Smooth muscle cell (in vitro differentiated cells): ENCODE measurements around the gene MAP3K14. TPM values are rescaled to one million over a fixed set of nuclear protein-coding genes. Genes with fewer than 3 reads are reported as not detected.
A peak's percentile ranks its signal among the peaks of the same experiment; 100 is the strongest.
"Not testable (repeated sequence)": the region's sequence is repeated elsewhere in the genome, so short reads cannot be mapped to it uniquely, and the experiment has no call there.

Experiments used
- DNase-seq: peaks from one replicate; lab custom pipeline; 2025; ENCODE audit not compliant: unreplicated experiment; lab: John Stamatoyannopoulos, UW
- H2AFZ ChIP-seq: fragments of 200-600 bp; sonication (generic); 2 replicates; pipeline ENCODE4 v1.6.0; 2016; ENCODE audit warnings: antibody characterized with exemption, low read depth, mild to moderate bottlenecking
- H3F3A ChIP-seq: fragments of 200-600 bp; sonication (generic); 2 replicates; pipeline ENCODE4 v1.6.0; 2017; ENCODE audit warnings: antibody characterized with exemption, low read depth
- H3K27ac ChIP-seq: fragments of 200-600 bp; sonication (generic); 2 replicates; pipeline ENCODE4 v1.5.1; 2016; ENCODE audit warnings: low read depth, mild to moderate bottlenecking
- H3K27me3 ChIP-seq: fragments of 200-600 bp; sonication (generic); 2 replicates; pipeline ENCODE4 v1.6.1; 2016; ENCODE audit warnings: low read depth, mild to moderate bottlenecking
- H3K36me3 ChIP-seq: fragments of 200-600 bp; sonication (generic); 2 replicates; pipeline ENCODE4 v1.5.1; 2016; ENCODE audit warnings: low read depth
- H3K4me1 ChIP-seq: fragments of 200-600 bp; sonication (generic); 2 replicates; pipeline ENCODE4 v1.5.1; 2016; ENCODE audit warnings: low read depth
- H3K4me2 ChIP-seq: fragments of 200-600 bp; sonication (generic); 2 replicates; pipeline ENCODE4 v1.6.0; 2016; ENCODE audit warnings: mild to moderate bottlenecking
- H3K4me3 ChIP-seq: fragments of 200-600 bp; sonication (generic); 2 replicates; pipeline ENCODE4 v1.5.1; 2016; ENCODE audit warnings: mild to moderate bottlenecking
- H3K79me2 ChIP-seq: fragments of 200-600 bp; sonication (generic); 2 replicates; pipeline ENCODE4 v1.6.0; 2016; ENCODE audit warnings: low read depth, mild to moderate bottlenecking
- H3K9ac ChIP-seq: fragments of 200-600 bp; sonication (generic); 2 replicates; pipeline ENCODE4 v1.6.0; 2016; ENCODE audit warnings: low read depth
- H3K9me3 ChIP-seq: fragments of 200-600 bp; sonication (generic); replicated peaks from 2 replicates; pipeline ENCODE4 v1.5.1; 2016; ENCODE audit warnings: low read depth
- H4K20me1 ChIP-seq: fragments of 200-600 bp; sonication (generic); 2 replicates; pipeline ENCODE4 v1.6.0; 2016; ENCODE audit warnings: low read depth
- WGBS: methylation state at CpG from one replicate; pipeline ENCODE4 v1.1.7; 2016; ENCODE audit warnings: low lambda C conversion rate; 5-methylcytosine and 5-hydroxymethylcytosine counted together
- polyA plus RNA-seq: library from polyadenylated mRNA; unstranded; fragments of >200 nt; fragmentation: Nextera tagmentation; extraction: Ambion mirVana; gene quantifications from 2 replicates; pipeline ENCODE4 v1.2.1, GENCODE V29; 2016
- total RNA-seq: library from RNA; depleted of rRNA; stranded (reverse); fragments of >200 nt; gene quantifications from 2 replicates; pipeline ENCODE4 v1.2.3, GENCODE V29; 2014
- TF ChIP-seq, protein P1 (sequence below): fragments of 200-600 bp; sonication (generic); IDR thresholded peaks from 2 replicates; pipeline ENCODE4 v1.5.1; 2017; ENCODE audit warnings: borderline replicate concordance, mild to moderate bottlenecking, antibody characterized with exemption; ENCODE audit not compliant: insufficient read depth, poor library complexity, severe bottlenecking

Gene MAP3K14
- total and polyA plus RNA-seq, 2 experiments from 2014 or later, result 1.7 to 1.8 TPM

DNA sequence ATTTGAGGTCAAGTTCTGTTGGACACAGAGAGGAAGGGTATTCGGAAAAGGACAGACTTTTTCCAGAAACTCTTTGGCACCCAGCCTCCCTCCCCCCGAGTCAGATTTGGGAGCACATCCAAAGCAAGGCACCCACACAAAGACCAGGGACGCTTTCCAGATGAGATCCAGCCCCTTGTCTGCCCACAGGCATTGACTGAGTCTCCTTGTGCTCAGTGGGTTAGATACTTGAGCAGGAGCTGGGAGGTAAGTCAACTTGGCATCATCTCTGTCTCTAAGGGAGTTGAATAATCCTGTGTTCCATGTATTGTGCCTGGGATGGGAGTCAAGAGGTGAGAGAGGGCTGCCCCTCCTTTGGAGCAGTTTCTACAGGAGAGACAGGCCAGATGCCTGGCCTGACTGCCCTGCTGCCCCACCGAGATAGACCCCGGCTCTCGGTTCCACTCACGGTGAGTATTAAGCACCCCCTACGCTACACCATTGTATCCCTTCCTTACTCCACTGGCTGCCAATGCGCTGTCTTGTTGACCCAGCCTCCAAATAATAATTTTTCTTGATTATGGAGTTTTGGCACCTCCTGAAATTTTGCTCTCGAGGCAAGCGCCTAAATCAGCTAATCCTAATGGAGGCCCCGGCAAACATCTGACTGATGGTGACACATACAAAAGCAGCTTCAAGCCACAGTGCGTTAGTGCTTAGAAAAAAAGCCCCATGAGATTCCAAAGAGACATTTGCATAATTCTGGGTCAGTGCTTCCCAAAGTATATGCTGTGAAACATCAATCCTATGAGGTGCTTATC, 29.6 kb upstream of the MAP3K14 start:
- peaks cover 4% of the 10 kb centered on the region for H3K9me3 ChIP-seq
- H2AFZ ChIP-seq, result no peak overlapping the region
- H3K4me1 ChIP-seq, result peaks cover 5% of the 10 kb centered on the region
- TF ChIP-seq, protein P1, sequence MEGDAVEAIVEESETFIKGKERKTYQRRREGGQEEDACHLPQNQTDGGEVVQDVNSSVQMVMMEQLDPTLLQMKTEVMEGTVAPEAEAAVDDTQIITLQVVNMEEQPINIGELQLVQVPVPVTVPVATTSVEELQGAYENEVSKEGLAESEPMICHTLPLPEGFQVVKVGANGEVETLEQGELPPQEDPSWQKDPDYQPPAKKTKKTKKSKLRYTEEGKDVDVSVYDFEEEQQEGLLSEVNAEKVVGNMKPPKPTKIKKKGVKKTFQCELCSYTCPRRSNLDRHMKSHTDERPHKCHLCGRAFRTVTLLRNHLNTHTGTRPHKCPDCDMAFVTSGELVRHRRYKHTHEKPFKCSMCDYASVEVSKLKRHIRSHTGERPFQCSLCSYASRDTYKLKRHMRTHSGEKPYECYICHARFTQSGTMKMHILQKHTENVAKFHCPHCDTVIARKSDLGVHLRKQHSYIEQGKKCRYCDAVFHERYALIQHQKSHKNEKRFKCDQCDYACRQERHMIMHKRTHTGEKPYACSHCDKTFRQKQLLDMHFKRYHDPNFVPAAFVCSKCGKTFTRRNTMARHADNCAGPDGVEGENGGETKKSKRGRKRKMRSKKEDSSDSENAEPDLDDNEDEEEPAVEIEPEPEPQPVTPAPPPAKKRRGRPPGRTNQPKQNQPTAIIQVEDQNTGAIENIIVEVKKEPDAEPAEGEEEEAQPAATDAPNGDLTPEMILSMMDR, result no peak
- peak overlapping the region; percentile 9 for H3K4me2 ChIP-seq
- no peak overlapping the region for H3K9ac ChIP-seq
- WGBS, result 67% methylated on average over 13 of the region's 13 CpGs
- H3K4me3 ChIP-seq, result no peak overlapping the region
- no peaks in the 10 kb centered on the region for H4K20me1 ChIP-seq
- no peaks in the 10 kb centered on the region for H3K79me2 ChIP-seq
- no peaks in the 10 kb centered on the region for H3K27me3 ChIP-seq
- peaks cover 13% of the 10 kb centered on the region for H3F3A ChIP-seq
- no peak for DNase-seq
- H3K36me3 ChIP-seq, result no peaks in the 10 kb centered on the region
- peak overlapping the region; percentile 66 for H3K27ac ChIP-seq

DNA sequence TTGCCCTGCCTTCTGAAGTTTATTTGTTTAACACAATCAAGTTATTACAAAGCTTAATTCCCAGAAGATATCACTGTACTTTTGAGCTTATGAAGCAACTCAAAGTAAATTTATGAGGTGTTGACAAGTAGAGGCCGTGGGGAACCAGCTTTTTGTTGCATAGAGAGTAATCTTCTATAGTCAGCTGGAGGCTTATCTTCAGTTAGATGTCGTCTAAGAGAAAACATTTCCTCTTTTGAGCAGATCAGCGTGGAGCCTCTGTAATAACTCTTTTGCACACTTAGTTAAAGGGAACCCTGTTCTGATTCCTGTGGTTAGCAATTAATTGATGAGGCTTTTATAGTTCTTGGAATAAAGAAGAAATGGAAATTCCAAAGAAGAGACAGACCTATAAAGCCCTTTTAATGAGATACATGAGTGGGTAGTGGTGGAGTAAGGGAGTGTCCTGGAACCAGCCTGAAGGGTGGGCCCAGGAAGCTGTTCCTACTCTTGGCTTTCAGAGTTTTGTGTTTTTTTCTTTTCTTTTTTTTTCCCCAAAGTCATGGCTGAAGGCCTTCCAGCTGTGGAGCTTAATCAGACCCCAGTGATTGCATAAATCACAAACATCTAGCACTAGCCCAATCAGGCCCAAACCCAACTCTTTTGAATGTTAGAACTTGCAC, 28.9 kb upstream of the MAP3K14 start:
- no peaks in the 10 kb centered on the region for H3K27me3 ChIP-seq
- H3K36me3 ChIP-seq, result no peaks in the 10 kb centered on the region
- no peak overlapping the region for H3K9ac ChIP-seq
- peaks cover 7% of the 10 kb centered on the region for H3K4me1 ChIP-seq
- no peaks in the 10 kb centered on the region for H3K9me3 ChIP-seq
- H3K79me2 ChIP-seq, result no peaks in the 10 kb centered on the region
- no peak for DNase-seq
- no peak overlapping the region for H2AFZ ChIP-seq
- peak overlapping the region; percentile 9 for H3K4me2 ChIP-seq
- peaks cover 21% of the 10 kb centered on the region for H3F3A ChIP-seq
- TF ChIP-seq, protein P1, result no peak
- no peaks in the 10 kb centered on the region for H4K20me1 ChIP-seq
- H3K4me3 ChIP-seq, result no peak overlapping the region
- peak overlapping the region; percentile 66 for H3K27ac ChIP-seq
- 10% methylated on average over 3 of the region's 3 CpGs for WGBS

DNA sequence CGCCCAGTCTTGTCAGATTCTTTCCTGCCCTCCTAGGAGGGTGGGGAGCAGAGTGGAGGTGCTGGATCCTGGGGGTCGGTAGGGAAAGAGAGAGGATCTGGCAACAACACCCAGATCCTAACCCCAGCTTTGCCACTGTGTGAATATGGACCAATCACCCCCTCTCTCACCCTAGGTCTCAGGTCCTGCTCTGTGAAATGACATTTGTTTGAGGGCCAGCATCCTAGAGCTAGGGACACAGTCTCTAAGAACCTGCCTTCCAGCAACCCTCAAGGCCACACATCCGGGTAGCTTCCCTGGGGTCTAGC, 28.4 kb upstream of the MAP3K14 start:
- H3K4me1 ChIP-seq, result peaks cover 7% of the 10 kb centered on the region
- H3K4me2 ChIP-seq, result peak overlapping the region; percentile 9
- no peak overlapping the region for H3K9ac ChIP-seq
- peak overlapping the region; percentile 66 for H3K27ac ChIP-seq
- H3K9me3 ChIP-seq, result no peaks in the 10 kb centered on the region
- H3K79me2 ChIP-seq, result no peaks in the 10 kb centered on the region
- H3K27me3 ChIP-seq, result no peaks in the 10 kb centered on the region
- H3F3A ChIP-seq, result peaks cover 23% of the 10 kb centered on the region
- TF ChIP-seq, protein P1, result no peak
- H3K4me3 ChIP-seq, result no peak overlapping the region
- no peak overlapping the region for H2AFZ ChIP-seq
- WGBS, result 68% methylated on average over 3 of the region's 3 CpGs
- no peaks in the 10 kb centered on the region for H3K36me3 ChIP-seq
- no peak for DNase-seq
- no peaks in the 10 kb centered on the region for H4K20me1 ChIP-seq

DNA sequence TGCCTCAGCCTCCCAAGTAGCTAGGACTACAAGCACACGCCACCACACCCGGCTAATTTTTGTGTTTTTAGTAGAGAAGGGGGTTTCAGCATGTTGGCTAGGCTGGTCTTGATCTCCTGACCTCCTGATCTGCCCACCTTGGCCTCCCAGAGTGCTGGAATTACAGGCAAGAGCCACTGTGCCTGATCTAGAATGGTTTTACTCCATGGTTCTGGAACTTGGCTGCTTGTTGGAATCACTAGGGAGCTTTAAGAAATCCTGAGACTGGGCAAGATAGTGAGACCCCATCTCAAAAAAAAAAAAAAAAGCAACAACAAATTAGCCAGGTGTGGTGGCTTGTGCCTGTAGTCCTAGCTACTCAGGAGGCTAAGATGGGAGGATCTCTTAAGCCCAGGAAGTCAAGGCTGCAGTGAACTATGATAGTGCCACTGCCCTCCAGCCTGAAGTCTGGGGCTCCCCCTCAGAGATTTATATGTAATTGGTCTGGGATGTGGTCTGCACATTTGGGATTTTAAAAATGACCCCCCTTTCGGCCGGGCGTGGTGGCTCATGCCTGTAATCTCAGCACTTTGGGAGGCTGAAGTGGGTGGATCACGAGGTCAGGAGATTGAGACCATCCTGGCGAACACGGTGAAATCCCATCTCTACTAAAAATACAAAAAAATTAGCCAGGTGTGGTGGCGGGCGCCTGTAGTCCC, 27.3 kb upstream of the MAP3K14 start:
- H3F3A ChIP-seq, result peaks cover 23% of the 10 kb centered on the region
- not testable (repeated sequence) for H3K4me2 ChIP-seq, H3K27me3 ChIP-seq, H3K79me2 ChIP-seq, DNase-seq, H3K9me3 ChIP-seq, H3K27ac ChIP-seq, H3K36me3 ChIP-seq, H3K4me1 ChIP-seq, H4K20me1 ChIP-seq, H2AFZ ChIP-seq, H3K4me3 ChIP-seq, H3K9ac ChIP-seq
- WGBS, result 94% methylated on average over 10 of the region's 10 CpGs
